ENCODE measurements around the gene TFF3.
A peak's percentile ranks its signal among the peaks of the same experiment; 100 is the strongest.

TFF3 gene

GRCh38 chr21:42316891-42317290, 1.7 kb upstream of the TFF3 start:
- H3K36me3 ChIP-seq (ENCODE audit: control insufficient read depth, insufficient read depth, low read length), result no peaks in the 10 kb centered on the region
- H3K4me3 ChIP-seq (ENCODE audit: low read length), result no peak overlapping the region
- H3K9ac ChIP-seq (ENCODE audit: low read length), result no peak overlapping the region
- H3K4me1 ChIP-seq (ENCODE audit: control insufficient read depth, insufficient read depth, low read length), result peaks cover 72% of the 10 kb centered on the region
- no peaks in the 10 kb centered on the region for H3K9me3 ChIP-seq (ENCODE audit: control insufficient read depth, low read length)
- no peaks in the 10 kb centered on the region for H3K27me3 ChIP-seq (ENCODE audit: control insufficient read depth, insufficient read depth, low read length)

GRCh38 chr21:42314616-42315295, 453 bp downstream of the TFF3 start:
- H3K4me3 ChIP-seq (ENCODE audit: low read length), result no peak overlapping the region
- no peaks in the 10 kb centered on the region for H3K36me3 ChIP-seq (ENCODE audit: control insufficient read depth, insufficient read depth, low read length)
- peaks cover 76% of the 10 kb centered on the region for H3K4me1 ChIP-seq (ENCODE audit: control insufficient read depth, insufficient read depth, low read length)
- H3K27me3 ChIP-seq (ENCODE audit: control insufficient read depth, insufficient read depth, low read length), result no peaks in the 10 kb centered on the region
- H3K9ac ChIP-seq (ENCODE audit: low read length), result no peak overlapping the region
- H3K9me3 ChIP-seq (ENCODE audit: control insufficient read depth, low read length), result no peaks in the 10 kb centered on the region

- Histone ChIP-seq H3K9ac (ENCODE audit: low read length) (no peak overlapping the region), H3K4me3 (ENCODE audit: low read length) (no peak overlapping the region), H3K36me3 (ENCODE audit: control insufficient read depth, insufficient read depth, low read length) (no peaks in the 10 kb centered on the region), H3K4me1 (ENCODE audit: control insufficient read depth, insufficient read depth, low read length) (peaks cover 79% of the 10 kb centered on the region), H3K27me3 (ENCODE audit: control insufficient read depth, insufficient read depth, low read length) (no peaks in the 10 kb centered on the region), H3K9me3 (ENCODE audit: control insufficient read depth, low read length) (no peaks in the 10 kb centered on the region)
These were observed 1.7 kb downstream of the TFF3 start for GRCh38 chr21:42313501-42313969.

GRCh38 chr21:42312626-42313104, 2.5 kb downstream of the TFF3 start:
- H3K4me3 ChIP-seq (ENCODE audit: low read length), result no peak overlapping the region
- H3K9ac ChIP-seq (ENCODE audit: low read length), result no peak overlapping the region
- no peaks in the 10 kb centered on the region for H3K27me3 ChIP-seq (ENCODE audit: control insufficient read depth, insufficient read depth, low read length)
- no peaks in the 10 kb centered on the region for H3K9me3 ChIP-seq (ENCODE audit: control insufficient read depth, low read length)
- peaks cover 76% of the 10 kb centered on the region for H3K4me1 ChIP-seq (ENCODE audit: control insufficient read depth, insufficient read depth, low read length)
- no peaks in the 10 kb centered on the region for H3K36me3 ChIP-seq (ENCODE audit: control insufficient read depth, insufficient read depth, low read length)

- Histone ChIP-seq H3K4me1 (ENCODE audit: control insufficient read depth, insufficient read depth, low read length) (peaks cover 70% of the 10 kb centered on the region), H3K9ac (ENCODE audit: low read length) (no peak overlapping the region), H3K36me3 (ENCODE audit: control insufficient read depth, insufficient read depth, low read length) (no peaks in the 10 kb centered on the region)
These were observed 3.2 kb downstream of the TFF3 start for GRCh38 chr21:42311816-42312625.

GRCh38 chr21:42311160-42311559, 4.0 kb downstream of the TFF3 start:
- no peaks in the 10 kb centered on the region for H3K9me3 ChIP-seq (ENCODE audit: control insufficient read depth, low read length)
- H3K4me3 ChIP-seq (ENCODE audit: low read length), result no peak overlapping the region
- no peaks in the 10 kb centered on the region for H3K36me3 ChIP-seq (ENCODE audit: control insufficient read depth, insufficient read depth, low read length)
- H3K9ac ChIP-seq (ENCODE audit: low read length), result no peak overlapping the region
- H3K4me1 ChIP-seq (ENCODE audit: control insufficient read depth, insufficient read depth, low read length), result peaks cover 61% of the 10 kb centered on the region
- peaks cover 4% of the 10 kb centered on the region for H3K27me3 ChIP-seq (ENCODE audit: control insufficient read depth, insufficient read depth, low read length)

More at GRCh38 chr21:42311816-42312625, 3.2 kb downstream of the TFF3 start:
- no peaks in the 10 kb centered on the region for H3K9me3 ChIP-seq (ENCODE audit: control insufficient read depth, low read length)
- no peak overlapping the region for H3K4me3 ChIP-seq (ENCODE audit: low read length)
- H3K27me3 ChIP-seq (ENCODE audit: control insufficient read depth, insufficient read depth, low read length), result no peaks in the 10 kb centered on the region

- no peak overlapping the region for H3K4me3 ChIP-seq (ENCODE audit: low read length)
- H3K27me3 ChIP-seq (ENCODE audit: control insufficient read depth, insufficient read depth, low read length), result peaks cover 6% of the 10 kb centered on the region
- no peaks in the 10 kb centered on the region for H3K9me3 ChIP-seq (ENCODE audit: control insufficient read depth, low read length)
- H3K9ac ChIP-seq (ENCODE audit: low read length), result no peak overlapping the region
- H3K36me3 ChIP-seq (ENCODE audit: control insufficient read depth, insufficient read depth, low read length), result no peaks in the 10 kb centered on the region
- H3K4me1 ChIP-seq (ENCODE audit: control insufficient read depth, insufficient read depth, low read length), result peaks cover 55% of the 10 kb centered on the region
These were observed 4.7 kb downstream of the TFF3 start for GRCh38 chr21:42310411-42311001.

GRCh38 chr21:42309753-42310213, 5.4 kb downstream of the TFF3 start:
- Histone ChIP-seq H3K27me3 (ENCODE audit: control insufficient read depth, insufficient read depth, low read length) (peaks cover 6% of the 10 kb centered on the region), H3K9me3 (ENCODE audit: control insufficient read depth, low read length) (no peaks in the 10 kb centered on the region), H3K4me1 (ENCODE audit: control insufficient read depth, insufficient read depth, low read length) (peaks cover 48% of the 10 kb centered on the region), H3K9ac (ENCODE audit: low read length) (peak overlapping the region; percentile 10), H3K4me3 (ENCODE audit: low read length) (no peak overlapping the region), H3K36me3 (ENCODE audit: control insufficient read depth, insufficient read depth, low read length) (no peaks in the 10 kb centered on the region)

GRCh38 chr21:42308914-42309752, 6.1 kb downstream of the TFF3 start:
- Histone ChIP-seq H3K9me3 (ENCODE audit: control insufficient read depth, low read length) (no peaks in the 10 kb centered on the region), H3K36me3 (ENCODE audit: control insufficient read depth, insufficient read depth, low read length) (no peaks in the 10 kb centered on the region), H3K4me1 (ENCODE audit: control insufficient read depth, insufficient read depth, low read length) (peaks cover 41% of the 10 kb centered on the region), H3K4me3 (ENCODE audit: low read length) (no peak overlapping the region), H3K27me3 (ENCODE audit: control insufficient read depth, insufficient read depth, low read length) (peaks cover 6% of the 10 kb centered on the region), H3K9ac (ENCODE audit: low read length) (no peak overlapping the region)

- Histone ChIP-seq H3K4me3 (ENCODE audit: low read length) (no peak overlapping the region), H3K9me3 (ENCODE audit: control insufficient read depth, low read length) (no peaks in the 10 kb centered on the region), H3K27me3 (ENCODE audit: control insufficient read depth, insufficient read depth, low read length) (peaks cover 6% of the 10 kb centered on the region), H3K4me1 (ENCODE audit: control insufficient read depth, insufficient read depth, low read length) (peaks cover 33% of the 10 kb centered on the region), H3K36me3 (ENCODE audit: control insufficient read depth, insufficient read depth, low read length) (no peaks in the 10 kb centered on the region), H3K9ac (ENCODE audit: low read length) (no peak overlapping the region)
These were observed 6.9 kb downstream of the TFF3 start for GRCh38 chr21:42308161-42308913.

- H3K4me3 ChIP-seq (ENCODE audit: low read length), result no peak overlapping the region
- H3K4me1 ChIP-seq (ENCODE audit: control insufficient read depth, insufficient read depth, low read length), result peaks cover 21% of the 10 kb centered on the region
- peaks cover 6% of the 10 kb centered on the region for H3K27me3 ChIP-seq (ENCODE audit: control insufficient read depth, insufficient read depth, low read length)
- no peaks in the 10 kb centered on the region for H3K9me3 ChIP-seq (ENCODE audit: control insufficient read depth, low read length)
- H3K9ac ChIP-seq (ENCODE audit: low read length), result no peak overlapping the region
- H3K36me3 ChIP-seq (ENCODE audit: control insufficient read depth, insufficient read depth, low read length), result no peaks in the 10 kb centered on the region
These were observed 8.1 kb downstream of the TFF3 start for GRCh38 chr21:42307106-42307505.

Measured in mucosa of stomach (tissue), 1 donor.